NCI-H2029 treated with DMSO at 0.1 percent for 48 hours (cell line): ENCODE data around the gene ASMTL.
"Not testable (repeated sequence)": the region's sequence is repeated elsewhere in the genome, so short reads cannot be mapped to it uniquely, and the experiment has no call there.

Experiments used
- DNase-seq: peaks from one replicate; lab custom pipeline; 2025; lab: John Stamatoyannopoulos, UW

The ASMTL gene, protein sequence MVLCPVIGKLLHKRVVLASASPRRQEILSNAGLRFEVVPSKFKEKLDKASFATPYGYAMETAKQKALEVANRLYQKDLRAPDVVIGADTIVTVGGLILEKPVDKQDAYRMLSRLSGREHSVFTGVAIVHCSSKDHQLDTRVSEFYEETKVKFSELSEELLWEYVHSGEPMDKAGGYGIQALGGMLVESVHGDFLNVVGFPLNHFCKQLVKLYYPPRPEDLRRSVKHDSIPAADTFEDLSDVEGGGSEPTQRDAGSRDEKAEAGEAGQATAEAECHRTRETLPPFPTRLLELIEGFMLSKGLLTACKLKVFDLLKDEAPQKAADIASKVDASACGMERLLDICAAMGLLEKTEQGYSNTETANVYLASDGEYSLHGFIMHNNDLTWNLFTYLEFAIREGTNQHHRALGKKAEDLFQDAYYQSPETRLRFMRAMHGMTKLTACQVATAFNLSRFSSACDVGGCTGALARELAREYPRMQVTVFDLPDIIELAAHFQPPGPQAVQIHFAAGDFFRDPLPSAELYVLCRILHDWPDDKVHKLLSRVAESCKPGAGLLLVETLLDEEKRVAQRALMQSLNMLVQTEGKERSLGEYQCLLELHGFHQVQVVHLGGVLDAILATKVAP

DNA sequence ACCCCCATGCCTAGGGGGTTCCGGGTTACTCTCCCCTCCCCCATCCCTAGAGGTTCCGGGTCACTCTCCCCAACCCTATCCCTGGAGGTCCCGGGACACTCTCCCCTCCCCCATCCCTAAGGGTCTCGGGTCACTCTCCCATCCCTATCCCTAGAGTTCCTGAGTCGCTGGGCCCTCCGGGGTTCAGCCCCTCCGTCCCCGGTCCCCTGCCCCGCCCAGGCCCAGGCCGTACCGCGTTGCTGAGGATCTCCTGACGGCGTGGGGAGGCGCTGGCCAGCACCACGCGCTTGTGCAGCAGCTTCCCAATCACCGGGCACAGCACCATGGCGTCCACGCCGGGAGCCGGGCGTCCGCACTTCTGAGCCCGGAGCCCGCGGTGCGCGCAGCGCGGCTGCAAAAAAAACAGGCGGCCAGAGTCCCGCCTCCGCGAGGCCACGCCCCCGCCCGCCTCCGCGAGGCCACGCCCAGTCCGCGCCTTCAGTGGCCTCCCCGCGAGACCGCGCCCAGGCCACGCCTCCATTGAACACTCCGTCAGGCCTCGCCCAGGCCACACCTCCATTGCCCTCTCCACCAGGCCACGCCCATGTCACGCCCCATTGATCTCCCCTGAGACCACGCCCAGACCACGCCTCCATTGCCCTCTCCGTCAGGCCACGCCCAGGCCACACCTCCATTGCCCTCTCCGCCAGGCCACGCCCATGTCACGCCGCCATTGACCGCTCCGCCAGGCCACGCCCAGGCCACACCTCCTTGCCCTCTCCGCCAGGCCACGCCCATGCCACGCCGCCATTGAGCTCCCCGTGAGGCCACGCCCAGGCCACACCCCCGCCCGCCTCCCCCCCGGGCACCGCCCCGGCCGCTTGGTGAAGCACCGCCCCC is at the start of gene ASMTL:
Gene ASMTL (minus strand): TSS at position 394 of the 879 bp plus-strand sequence. CDS start 69 bp downstream, at position 325.
- no peak for DNase-seq

DNA sequence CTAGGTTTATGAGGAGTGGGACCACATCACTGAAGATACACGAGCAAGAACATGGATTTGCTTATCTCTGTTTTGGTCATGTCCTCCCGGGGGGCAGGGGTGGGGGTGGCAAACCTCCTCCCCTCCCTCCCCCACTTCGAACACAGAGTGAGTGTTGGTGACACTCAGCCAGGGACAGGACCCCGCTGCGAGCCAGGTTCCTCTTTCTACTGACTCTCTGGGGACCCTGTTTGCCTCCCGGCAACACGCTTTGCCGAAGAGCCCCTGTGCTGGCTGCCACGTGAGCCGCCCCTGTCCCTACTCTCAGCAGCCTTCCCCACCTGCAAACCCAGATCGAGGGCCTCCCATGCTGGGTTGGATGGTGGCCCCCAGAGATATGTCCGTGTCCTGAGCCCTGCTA is 49.5 kb upstream of the ASMTL start:
- DNase-seq: no peak

DNA sequence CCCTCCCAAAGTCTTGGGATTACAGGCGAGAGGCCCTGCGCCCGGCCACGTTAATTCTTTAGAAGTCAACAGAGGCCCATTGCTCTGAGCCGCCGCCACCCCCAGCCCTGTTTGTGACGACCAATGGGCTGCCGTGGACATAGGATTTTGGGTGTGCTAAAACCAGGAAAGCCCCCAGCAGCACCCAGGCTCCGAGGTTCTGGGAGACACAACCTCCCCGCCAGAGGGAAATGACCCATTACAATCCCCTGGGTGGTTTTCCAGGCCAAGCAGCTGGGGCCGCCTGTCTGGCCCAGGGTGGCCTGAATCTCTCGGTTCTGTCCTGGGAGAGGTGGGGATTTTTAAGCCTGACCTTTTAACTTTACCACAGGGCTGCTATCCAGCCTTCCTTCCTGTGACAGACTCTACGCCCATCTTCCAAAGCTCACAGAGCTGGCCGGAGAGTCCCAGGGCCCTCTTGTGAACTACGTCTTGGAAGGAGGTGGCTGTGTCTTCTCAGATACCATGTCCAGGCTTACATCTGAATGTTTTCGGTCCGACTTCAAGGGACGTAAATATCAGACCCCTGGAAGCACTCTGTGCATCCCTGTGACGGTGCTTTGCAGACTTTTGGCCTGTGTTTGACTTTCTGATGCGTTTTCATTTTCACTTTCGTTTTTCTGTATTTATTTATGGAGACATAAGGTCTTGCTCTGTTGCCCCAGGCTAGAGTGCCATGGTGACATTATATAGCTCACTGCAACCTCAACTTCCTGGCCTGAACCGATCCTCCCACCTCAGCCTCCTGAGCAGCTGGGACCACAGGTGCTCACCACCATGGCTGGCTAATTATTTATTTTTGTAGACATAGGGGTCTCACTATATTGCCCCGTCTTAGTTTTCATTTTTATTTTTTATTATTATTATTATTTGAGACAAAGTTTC is 48.3 kb upstream of the ASMTL start:
- no peak for DNase-seq

DNA sequence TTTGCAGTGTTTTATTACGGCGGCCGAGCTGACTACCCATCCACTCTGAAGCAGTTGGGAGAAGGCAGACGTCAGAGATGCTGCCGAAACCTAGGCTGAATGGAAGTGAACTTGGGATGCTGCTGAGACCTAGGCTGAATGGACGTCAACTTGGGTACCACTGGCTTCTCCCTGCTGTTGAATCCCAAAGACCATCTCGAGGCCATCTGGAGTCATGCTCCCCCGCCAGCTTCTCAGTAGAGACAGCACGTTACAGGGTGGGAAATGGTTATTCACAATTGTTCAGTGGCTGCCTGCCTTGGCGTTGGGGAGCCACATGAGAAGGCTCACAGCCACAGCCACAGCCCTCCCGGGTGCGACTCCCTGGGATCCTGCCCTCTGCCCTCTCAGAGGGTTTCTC is 43.4 kb upstream of the ASMTL start:
- no peak for DNase-seq

DNA sequence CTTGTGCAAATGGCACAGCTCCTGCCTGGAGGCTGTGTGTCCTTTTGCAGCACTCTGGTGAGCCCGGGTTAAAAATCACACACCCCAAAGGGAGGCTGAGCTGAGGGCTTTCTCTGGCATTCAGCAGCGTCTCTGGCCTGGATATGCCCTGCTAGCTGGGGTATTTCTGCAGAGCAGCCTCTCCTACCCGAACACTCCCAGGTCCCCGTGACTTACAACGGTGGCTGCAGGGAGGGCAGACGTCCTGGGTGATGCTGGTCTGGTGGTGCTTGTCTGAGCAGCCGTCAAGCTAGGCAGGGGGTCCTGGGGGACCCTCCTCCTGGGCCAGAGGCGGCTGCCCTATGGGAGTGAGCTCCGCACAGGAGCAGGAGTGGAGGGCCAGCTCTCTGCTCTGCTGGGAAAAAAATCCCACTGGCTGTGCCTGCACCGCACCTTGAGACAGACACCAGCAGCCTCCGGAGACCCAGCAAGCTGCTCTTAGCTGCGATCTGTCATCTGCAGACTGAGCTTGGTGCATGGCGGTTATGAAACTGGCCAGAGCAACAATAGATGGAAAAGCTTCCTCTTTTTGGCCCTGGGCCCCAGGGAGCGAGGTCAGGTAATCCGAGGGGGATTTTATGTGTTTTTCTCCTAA is 41.3 kb upstream of the ASMTL start:
- no peak for DNase-seq

DNA sequence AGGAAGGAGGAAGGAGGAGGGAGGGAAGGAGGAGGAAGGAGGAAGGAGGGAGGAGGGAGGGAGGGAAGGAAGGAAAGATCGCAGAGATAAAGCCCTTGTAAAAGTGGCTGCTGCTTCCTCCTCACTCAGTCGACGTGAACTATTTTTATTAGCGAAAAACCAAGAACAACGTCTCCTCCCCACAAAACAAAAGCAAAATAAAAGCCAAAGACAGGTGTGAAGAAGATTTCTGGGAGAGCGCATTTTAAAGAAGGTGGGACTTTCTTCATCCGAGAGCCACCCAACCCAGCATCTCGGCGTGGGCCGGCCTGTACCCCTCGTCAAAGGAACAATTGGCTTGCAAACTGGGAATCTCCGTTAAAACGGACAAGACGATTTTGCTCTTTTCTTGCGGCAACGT is 40.7 kb upstream of the ASMTL start:
- no peak for DNase-seq

DNA sequence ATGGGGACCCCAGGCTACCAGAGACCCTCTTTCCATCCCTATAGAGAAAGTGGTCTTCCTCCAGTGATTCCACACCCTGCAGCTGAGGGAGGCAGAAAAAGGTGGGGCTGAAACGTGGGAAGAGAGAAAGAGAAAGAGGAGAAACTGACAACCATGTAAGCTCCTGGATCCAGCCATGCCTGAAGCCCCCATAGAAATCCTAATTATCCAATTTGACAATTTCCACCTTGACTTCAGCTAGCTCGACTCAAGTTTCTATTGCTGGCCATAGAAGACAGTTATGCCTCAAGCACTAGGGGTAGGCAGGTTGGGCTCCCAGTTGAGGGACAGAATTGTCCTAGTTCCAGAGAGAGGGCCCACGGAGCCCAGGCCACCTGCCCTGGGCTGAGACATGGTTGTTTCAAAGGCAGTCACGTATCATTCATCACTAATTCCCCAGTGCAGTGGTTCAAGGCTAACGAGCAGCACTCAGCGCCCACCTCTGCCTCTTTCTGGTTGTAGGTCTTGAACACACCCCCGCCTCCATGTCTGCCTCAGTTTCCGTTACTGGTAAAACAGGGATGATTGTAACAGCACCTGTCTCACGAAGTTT is 39.8 kb upstream of the ASMTL start:
- DNase-seq: no peak

DNA sequence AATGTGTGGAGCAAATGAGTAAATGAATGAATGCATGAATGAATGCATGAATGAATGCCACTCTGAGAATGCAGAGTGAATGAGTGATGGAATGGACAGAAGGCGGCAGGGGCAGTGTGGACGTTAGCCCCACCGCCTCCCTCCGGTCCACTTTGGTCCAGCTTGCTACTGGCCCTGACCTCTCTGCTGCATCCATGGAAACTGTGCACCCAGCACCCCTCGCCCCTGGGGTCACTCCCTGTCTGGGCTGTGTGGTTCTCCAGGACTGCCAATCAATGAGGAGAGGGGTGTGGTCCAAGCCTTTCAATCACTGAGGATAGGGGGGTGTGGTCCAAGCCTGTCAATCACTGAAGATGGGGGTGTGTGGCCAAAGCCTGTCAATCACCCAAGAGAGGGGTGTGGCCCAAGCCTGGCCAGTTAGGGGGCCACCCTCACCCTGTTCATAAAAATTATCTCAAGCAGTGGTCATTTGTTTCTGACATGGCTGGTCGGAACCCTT is 39.2 kb upstream of the ASMTL start:
- DNase-seq: no peak

DNA sequence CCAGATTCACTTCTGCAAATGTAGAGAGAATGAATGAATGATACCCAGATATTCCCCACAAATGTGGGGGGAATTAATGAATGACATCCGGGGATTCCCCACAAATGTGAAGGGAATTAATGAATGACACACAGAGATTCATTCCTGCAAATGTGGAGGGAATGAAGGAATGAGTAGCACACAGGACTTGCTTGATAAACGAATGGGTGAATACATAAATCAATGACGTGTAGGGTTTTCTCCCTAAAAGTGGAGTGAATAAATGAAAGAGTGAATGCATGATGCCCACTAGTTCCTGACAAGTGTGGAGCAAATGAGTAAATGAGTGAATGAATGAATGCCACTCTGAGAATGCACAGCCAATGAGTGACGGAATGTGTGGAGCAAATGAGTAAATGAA is 38.5 kb upstream of the ASMTL start:
- DNase-seq: not testable (repeated sequence)

DNA sequence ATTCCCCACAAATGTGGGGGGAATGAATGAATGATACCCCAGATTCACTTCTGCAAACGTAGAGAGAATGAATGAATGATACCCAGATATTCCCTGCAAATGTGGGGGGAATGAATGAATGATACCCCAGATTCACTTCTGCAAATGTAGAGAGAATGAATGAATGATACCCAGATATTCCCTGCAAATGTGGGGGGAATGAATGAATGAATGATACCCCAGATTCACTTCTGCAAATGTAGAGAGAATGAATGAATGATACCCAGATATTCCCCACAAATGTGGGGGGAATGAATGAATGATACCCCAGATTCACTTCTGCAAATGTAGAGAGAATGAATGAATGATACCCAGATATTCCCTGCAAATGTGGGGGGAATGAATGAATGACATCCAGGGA is 38.0 kb upstream of the ASMTL start:
- not testable (repeated sequence) for DNase-seq

DNA sequence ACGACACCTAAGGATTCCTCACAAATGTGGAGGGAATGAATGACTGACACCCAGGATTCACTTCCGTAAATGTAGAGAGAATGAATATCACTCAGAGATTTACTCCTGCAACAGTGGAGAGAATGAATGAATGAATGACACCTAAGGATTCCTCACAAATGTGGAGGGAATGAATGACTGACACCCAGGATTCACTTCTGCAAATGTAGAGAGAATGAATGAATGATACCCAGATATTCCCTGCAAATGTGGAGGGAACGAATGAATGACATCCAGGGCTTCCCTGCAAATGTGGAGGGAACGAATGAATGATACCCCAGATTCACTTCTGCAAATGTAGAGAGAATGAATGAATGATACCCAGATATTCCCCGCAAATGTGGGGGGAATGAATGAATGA is 36.6 kb upstream of the ASMTL start:
- not testable (repeated sequence) for DNase-seq

DNA sequence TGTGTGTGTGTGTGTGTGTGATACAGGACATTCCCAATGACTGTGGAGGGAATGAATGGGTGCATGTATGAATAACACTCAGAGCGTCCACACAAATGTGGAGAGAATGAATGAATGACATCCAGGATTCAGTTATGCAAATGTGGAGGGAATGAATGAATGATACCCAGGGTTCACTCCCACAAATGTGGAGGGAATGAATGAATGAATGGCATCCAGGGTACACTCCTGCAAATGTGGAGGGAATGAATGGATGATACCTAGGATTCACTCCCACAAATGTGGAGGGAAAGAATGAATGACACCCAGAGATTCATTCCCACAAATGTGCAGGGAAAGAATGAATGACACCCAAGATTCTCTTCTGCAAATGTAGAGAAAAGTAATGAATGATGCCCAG is 36.0 kb upstream of the ASMTL start:
- no peak for DNase-seq

DNA sequence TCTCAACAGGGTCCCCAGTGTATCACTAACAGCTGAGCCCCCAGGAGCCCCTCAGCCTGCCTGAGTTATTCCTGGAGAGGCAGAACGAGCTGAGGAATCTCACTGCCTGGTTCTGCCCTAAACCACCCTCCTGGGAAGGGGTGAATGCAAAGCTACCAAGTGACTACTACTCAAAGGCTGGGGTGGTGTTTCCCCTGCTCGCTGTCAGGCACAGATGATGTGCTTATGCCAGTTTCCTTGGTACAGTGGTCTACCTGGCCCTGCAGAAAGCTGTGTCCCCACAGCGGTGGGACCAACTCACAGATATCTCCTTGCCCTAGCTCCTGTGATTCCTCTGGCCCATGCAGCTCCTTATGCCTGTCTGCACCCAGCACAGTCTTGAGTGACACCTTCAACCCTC is 35.4 kb upstream of the ASMTL start:
- no peak for DNase-seq

DNA sequence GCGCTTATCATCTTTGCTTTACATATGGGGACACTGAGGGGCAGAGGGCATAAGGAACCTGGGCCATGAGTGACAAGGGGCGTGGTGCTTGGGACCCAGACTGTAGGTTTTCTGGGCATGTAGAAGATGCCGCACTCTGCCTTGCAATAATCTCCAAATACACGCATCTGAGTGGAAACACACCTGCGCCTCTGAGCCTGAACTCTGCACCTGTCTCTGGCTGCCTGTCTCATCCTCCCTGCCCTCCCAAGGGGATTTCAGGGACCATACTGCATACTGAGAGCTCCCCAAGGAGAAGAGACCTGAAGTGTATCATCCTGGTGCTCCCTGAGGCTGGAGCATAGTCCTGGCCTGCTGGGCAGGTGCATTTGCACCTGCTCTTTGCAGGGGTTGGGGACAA is 34.7 kb upstream of the ASMTL start:
- no peak for DNase-seq

DNA sequence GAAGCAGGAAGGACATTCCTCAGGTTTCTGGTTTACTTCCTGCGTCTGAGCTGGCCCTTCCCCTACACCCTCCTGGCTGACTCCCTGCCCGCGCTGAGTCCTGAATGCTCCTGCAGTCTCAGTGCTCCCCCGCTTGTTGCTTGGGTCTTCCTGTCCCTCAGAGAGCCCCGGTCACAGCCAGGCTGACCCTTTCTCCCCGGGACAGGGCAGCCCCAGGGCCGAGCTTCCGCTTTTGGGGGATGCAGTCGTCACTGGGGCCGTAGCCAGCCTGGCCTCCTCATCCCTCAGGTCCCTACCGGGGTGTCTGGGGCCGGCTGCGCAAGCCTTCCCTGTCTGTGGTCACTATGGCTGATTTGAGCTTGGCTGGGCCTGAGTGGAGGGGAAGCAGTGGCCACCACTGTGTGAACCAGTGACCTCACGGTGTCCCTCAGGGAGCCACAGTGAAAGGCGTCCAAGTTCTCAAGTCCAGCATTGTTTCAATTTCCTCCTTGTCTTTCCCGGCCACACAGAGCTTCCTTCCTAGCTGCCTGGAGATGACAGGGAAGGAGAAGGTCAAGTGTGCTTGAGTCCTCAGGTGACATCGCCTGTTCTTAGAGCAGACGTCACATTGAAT is 34.1 kb upstream of the ASMTL start:
- DNase-seq: no peak

DNA sequence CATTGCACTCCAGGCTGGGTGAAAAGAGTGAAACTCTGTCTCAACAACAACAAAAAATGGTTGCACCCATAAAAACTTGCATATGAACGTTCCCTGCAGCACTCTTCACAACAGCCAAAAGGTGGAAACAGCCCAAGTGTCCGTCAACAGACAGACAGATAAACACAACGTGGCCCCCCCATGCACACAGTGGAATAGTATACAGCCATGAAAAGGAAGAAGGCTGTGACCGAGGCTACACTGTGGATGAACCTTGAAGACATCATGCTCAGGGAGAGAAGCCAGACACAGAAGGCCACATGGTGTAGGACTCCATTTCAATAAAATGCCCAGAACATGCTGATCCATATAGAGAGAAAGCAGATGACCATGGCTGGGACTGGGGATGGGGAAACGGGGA is 33.5 kb upstream of the ASMTL start:
- no peak for DNase-seq

DNA sequence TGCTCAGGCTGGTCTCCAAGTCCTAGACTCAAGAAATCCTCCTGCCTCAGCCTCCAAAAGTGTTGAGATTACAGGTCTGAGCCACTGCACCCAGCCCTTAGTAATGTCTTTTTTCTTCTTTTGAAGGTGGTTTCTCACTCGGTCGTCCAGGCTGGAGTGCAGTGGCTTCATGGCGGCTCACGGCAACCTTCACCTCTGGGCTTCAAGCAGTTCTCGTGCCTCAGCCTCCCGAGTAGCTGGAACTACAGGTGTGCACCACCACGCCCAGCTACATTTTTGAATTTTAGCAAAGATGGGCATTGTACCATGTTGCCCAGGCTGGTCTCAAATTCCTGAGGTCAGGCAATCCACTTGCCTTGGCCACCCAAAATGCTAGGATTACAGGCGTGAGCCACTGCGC is 32.3 kb upstream of the ASMTL start:
- DNase-seq: no peak

DNA sequence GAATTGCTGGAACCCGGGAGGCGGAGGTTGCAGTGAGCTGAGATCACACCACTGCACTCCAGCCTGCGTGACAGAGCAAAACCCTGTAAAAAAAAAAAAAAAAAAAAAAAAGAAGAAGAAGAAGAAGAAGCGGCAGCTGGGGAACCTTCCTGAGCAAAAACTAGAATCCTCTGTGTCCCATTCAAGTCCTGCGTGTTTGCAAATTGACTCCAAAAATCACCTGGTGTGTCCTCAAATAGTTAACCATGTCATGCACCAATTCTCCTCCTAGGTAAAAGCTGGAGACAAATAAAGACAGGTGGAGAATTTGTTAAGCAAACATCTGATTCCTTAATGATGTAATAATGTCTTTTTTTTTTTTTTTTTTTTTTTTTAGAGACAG is 31.9 kb upstream of the ASMTL start:
- DNase-seq: no peak

DNA sequence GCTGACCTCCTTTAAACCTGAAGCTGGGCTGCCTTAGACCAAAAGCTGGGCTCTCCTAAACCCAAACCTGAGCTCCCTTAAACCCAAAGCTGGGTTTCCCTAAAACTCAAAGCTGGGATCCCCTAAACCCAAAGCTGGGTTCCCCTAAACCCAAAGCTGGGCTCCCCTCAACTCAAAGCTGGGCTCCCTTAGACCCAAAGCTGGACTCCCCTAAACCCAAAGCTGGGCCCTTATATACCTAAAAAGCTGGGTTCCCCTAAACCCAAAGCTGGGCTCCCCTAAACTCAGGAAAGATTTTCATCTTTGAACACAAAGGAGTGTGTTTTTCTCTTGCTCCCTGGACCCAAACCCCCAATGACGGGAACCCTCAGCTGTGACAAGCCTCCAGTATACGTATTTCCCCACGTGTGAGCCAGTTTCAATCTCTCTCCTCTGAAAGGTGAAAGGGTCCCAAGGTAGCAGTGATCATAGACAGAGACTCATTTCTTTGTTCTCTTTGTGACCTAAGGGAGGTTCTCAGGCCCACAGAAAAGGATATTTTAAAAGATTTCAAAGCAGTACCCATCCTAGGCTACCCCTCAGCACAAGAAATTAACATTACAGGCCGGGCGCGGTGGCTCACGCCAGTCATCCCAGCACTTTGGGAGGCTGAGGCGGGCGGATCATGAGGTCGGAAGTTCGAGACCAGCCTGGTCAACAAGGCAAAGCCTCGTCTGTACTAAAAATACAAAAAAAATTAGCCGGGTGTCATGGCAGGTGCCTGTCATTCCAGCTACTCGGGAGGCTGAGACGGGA is 31.3 kb upstream of the ASMTL start:
- DNase-seq: no peak
